Liver (tissue), 9 donors: ENCODE data around the gene TACR3. TPM values are rescaled to one million over a fixed set of nuclear protein-coding genes. Genes with fewer than 3 reads are reported as not detected.

Experiments
- DNase-seq: peaks from one replicate; pipeline ENCODE4 v3.0.0-alpha.2; 2017; ENCODE audit warnings: low spot score
- H3K27ac ChIP-seq, 2 donors: one replicate each; pipeline ENCODE4 v1.7.0; 2013; ENCODE audit warnings: inconsistent platforms in 2 of 2, low read length in 2 of 2, control low read depth in 1 of 2, low read depth in 1 of 2, mild to moderate bottlenecking in 1 of 2
- H3K27me3 ChIP-seq, 4 donors: one replicate each; pipeline versions ENCODE4 v1.6.1 to v1.7.0; 2013; ENCODE audit warnings: low read length in 3 of 4, inconsistent platforms in 1 of 4, mild to moderate bottlenecking in 1 of 4, moderate library complexity in 1 of 4; ENCODE audit not compliant: control insufficient read depth in 4 of 4, insufficient read depth in 4 of 4
- H3K36me3 ChIP-seq, 4 donors: one replicate each; pipeline versions ENCODE4 v1.6.1 to v1.7.0; 2013; ENCODE audit warnings: low read length in 3 of 4, mild to moderate bottlenecking in 3 of 4, low read depth in 1 of 4, moderate library complexity in 1 of 4; ENCODE audit not compliant: control insufficient read depth in 4 of 4, insufficient read depth in 3 of 4
- H3K4me1 ChIP-seq, 4 donors: one replicate each; pipeline versions ENCODE4 v1.6.1 to v1.7.0; 2013; ENCODE audit warnings: low read length in 3 of 4, mild to moderate bottlenecking in 3 of 4, moderate library complexity in 1 of 4; ENCODE audit not compliant: control insufficient read depth in 4 of 4, insufficient read depth in 4 of 4
- H3K4me3 ChIP-seq, 3 donors: one replicate each; pipeline versions ENCODE4 v1.6.1 to v1.7.0; 2013; ENCODE audit warnings: low read length in 3 of 3, control low read depth in 1 of 3, low read depth in 1 of 3, mild to moderate bottlenecking in 1 of 3
- H3K9ac ChIP-seq, 2 donors: one replicate each; pipeline ENCODE4 v1.7.0; 2013; ENCODE audit warnings: low read length in 2 of 2, mild to moderate bottlenecking in 2 of 2, moderate library complexity in 2 of 2, control low read depth in 1 of 2, low read depth in 1 of 2
- H3K9me3 ChIP-seq, 4 donors: one replicate each; pipeline versions ENCODE4 v1.6.1 to v1.7.0; 2013; ENCODE audit warnings: low read length in 3 of 4; ENCODE audit not compliant: control insufficient read depth in 4 of 4
- ATF3 ChIP-seq: IDR thresholded peaks from 2 replicates; pipeline ENCODE4 v1.6.1; 2016; ENCODE audit warnings: antibody characterized with exemption
- FOXA1 ChIP-seq: IDR thresholded peaks from 2 replicates; pipeline ENCODE4 v1.6.1; 2016; ENCODE audit warnings: antibody characterized with exemption
- FOXA2 ChIP-seq: IDR thresholded peaks from 2 replicates; pipeline ENCODE4 v1.6.1; 2016; ENCODE audit warnings: antibody characterized with exemption
- GABPA ChIP-seq, 2 donors: IDR thresholded peaks in 1 of 2; conservative IDR thresholded peaks in 1 of 2; 2 replicates each; pipeline ENCODE4 v1.6.1; 2016; ENCODE audit warnings: antibody characterized with exemption in 2 of 2, mild to moderate bottlenecking in 1 of 2, moderate library complexity in 1 of 2
- HNF4A ChIP-seq, 2 donors: conservative IDR thresholded peaks; 2 replicates each; pipeline ENCODE4 v1.6.1; 2016; ENCODE audit warnings: antibody characterized with exemption in 2 of 2, mild to moderate bottlenecking in 2 of 2
- HNF4G ChIP-seq: IDR thresholded peaks from 2 replicates; pipeline ENCODE4 v1.6.1; 2016; ENCODE audit warnings: antibody characterized with exemption
- JUND ChIP-seq, 2 donors: IDR thresholded peaks; 2 replicates each; pipeline ENCODE4 v1.6.1; 2016; ENCODE audit warnings: antibody characterized with exemption in 2 of 2
- NR2F2 ChIP-seq: IDR thresholded peaks from 2 replicates; pipeline ENCODE4 v1.6.1; 2016; ENCODE audit warnings: antibody characterized with exemption
- RAD21 ChIP-seq, 2 donors: IDR thresholded peaks; 2 replicates each; pipeline ENCODE4 v1.6.1; 2016; ENCODE audit warnings: antibody characterized with exemption in 2 of 2, mild to moderate bottlenecking in 2 of 2
- RXRA ChIP-seq, 2 donors: IDR thresholded peaks; 2 replicates each; pipeline ENCODE4 v1.6.1; 2017 to 2018; ENCODE audit warnings: antibody characterized with exemption in 2 of 2, mild to moderate bottlenecking in 1 of 2
- TAF1 ChIP-seq: conservative IDR thresholded peaks from 2 replicates; pipeline ENCODE4 v1.6.1; 2016; ENCODE audit warnings: antibody characterized with exemption, mild to moderate bottlenecking
- YY1 ChIP-seq: IDR thresholded peaks from 2 replicates; pipeline ENCODE4 v1.6.1; 2016; ENCODE audit warnings: antibody characterized with exemption, mild to moderate bottlenecking
- ZBTB33 ChIP-seq: IDR thresholded peaks from 2 replicates; pipeline ENCODE4 v1.6.1; 2016; ENCODE audit warnings: antibody characterized with exemption
- WGBS: extraction: QIAGEN DNeasy Blood & Tissue Kit; methylation state at CpG from one replicate; pipeline ENCODE4 v1.1.7; 2013; 5-methylcytosine and 5-hydroxymethylcytosine counted together
- polyA plus RNA-seq, 2 donors: library from polyadenylated mRNA; stranded (reverse) in 1 of 2; unstranded in 1 of 2; fragments of 200-250 nt in 1 of 2; fragments of >200 nt in 1 of 2; fragmentation: Nextera tagmentation in 1 of 2; extraction: Ambion mirVana in 1 of 2; gene quantifications; one replicate each; pipeline versions ENCODE4 v1.2.1 to v1.2.3, GENCODE V29; 2013 to 2015
- total RNA-seq, 2 donors: library from RNA; depleted of rRNA; stranded (reverse); fragments of >200 nt; gene quantifications; one replicate each; pipeline ENCODE4 v1.2.3, GENCODE V29; 2014
- TF ChIP-seq, protein P1 (sequence below): fragments of 150-350 bp; IDR thresholded peaks from 2 replicates; pipeline ENCODE4 v1.5.1; 2017; ENCODE audit warnings: improper control_type of control experiment, low read depth, low read length; ENCODE audit not compliant: missing input control
- TF ChIP-seq, protein P2 (sequence below): IDR thresholded peaks from 2 replicates; pipeline ENCODE4 v1.6.1; 2016; ENCODE audit warnings: antibody characterized with exemption
- TF ChIP-seq, protein P3 (sequence below): IDR thresholded peaks from 2 replicates; pipeline ENCODE4 v1.6.1; 2016; ENCODE audit warnings: antibody characterized with exemption, mild to moderate bottlenecking
- donor health status: healthy.
- donor health status: healthy.
- donor health status: healthy.
- donor health status: healthy.
- donor health status: healthy.

The TACR3 gene
- total and polyA plus RNA-seq, 4 donors: not detected

GRCh38 chr4:103692615-103693014 is 27.2 kb downstream of the TACR3 start:
- Histone ChIP-seq H3K4me3 (no peak overlapping the region), H3K36me3 (no peaks in the 10 kb centered on the region), H3K27me3 (no peaks in the 10 kb centered on the region), H3K9me3 (no peaks in the 10 kb centered on the region), H3K9ac (no peak overlapping the region), H3K4me1 (no peaks in the 10 kb centered on the region), H3K27ac (no peak overlapping the region)
- DNase-seq: no peak
- TF ChIP-seq ZBTB33: no peak
- no peak for TF ChIP-seq JUND (IDR thresholded peaks at IDR 0.05)
- TF ChIP-seq HNF4G: no peak
- TF ChIP-seq, protein P1, sequence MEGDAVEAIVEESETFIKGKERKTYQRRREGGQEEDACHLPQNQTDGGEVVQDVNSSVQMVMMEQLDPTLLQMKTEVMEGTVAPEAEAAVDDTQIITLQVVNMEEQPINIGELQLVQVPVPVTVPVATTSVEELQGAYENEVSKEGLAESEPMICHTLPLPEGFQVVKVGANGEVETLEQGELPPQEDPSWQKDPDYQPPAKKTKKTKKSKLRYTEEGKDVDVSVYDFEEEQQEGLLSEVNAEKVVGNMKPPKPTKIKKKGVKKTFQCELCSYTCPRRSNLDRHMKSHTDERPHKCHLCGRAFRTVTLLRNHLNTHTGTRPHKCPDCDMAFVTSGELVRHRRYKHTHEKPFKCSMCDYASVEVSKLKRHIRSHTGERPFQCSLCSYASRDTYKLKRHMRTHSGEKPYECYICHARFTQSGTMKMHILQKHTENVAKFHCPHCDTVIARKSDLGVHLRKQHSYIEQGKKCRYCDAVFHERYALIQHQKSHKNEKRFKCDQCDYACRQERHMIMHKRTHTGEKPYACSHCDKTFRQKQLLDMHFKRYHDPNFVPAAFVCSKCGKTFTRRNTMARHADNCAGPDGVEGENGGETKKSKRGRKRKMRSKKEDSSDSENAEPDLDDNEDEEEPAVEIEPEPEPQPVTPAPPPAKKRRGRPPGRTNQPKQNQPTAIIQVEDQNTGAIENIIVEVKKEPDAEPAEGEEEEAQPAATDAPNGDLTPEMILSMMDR: no peak
- no peak for TF ChIP-seq FOXA2
- no peak for TF ChIP-seq GABPA (IDR thresholded peaks at IDR 0.05 in 1 of 2, conservative IDR thresholded peaks at IDR 0.05 in 1 of 2)
- TF ChIP-seq NR2F2: no peak
- no peak for TF ChIP-seq RXRA (IDR thresholded peaks at IDR 0.05)
- TF ChIP-seq, protein P2, sequence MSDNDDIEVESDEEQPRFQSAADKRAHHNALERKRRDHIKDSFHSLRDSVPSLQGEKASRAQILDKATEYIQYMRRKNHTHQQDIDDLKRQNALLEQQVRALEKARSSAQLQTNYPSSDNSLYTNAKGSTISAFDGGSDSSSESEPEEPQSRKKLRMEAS: no peak
- no peak for TF ChIP-seq FOXA1
- TF ChIP-seq YY1: no peak
- no peak for TF ChIP-seq TAF1

DNA sequence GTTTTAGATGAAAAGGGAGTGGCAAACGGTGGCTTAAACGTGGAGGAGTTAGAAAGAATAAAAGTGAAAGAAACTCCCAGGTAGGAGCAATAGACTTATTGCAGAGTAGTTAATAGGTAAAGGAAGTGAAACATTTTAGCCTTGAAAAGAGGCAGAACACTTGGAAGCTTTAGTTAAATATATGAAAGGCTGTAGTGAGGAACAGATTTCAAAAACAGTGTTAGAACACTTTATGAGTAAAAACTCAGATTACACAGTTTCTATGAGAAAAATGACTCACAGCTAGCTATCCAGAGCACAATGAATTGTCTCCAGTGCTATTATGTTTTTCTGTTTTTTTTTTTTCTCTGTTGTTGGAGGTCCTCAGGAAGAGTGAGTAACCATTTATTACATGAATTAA is 45.8 kb downstream of the TACR3 start:
- Histone ChIP-seq H3K9ac (no peak overlapping the region), H3K4me1 (no peaks in the 10 kb centered on the region), H3K9me3 (no peaks in the 10 kb centered on the region), H3K27ac (no peak overlapping the region), H3K27me3 (no peaks in the 10 kb centered on the region), H3K4me3 (no peak overlapping the region), H3K36me3 (no peaks in the 10 kb centered on the region)
- WGBS: 70% methylated on average over 2 of the region's 2 CpGs
- TF ChIP-seq FOXA2 (no peak), ATF3 (no peak), RAD21 (IDR thresholded peaks at IDR 0.05) (no peak), YY1 (no peak), HNF4A (conservative IDR thresholded peaks at IDR 0.05) (no peak), NR2F2 (no peak), TAF1 (no peak), JUND (IDR thresholded peaks at IDR 0.05) (no peak), ZBTB33 (no peak), HNF4G (no peak), GABPA (IDR thresholded peaks at IDR 0.05 in 1 of 2, conservative IDR thresholded peaks at IDR 0.05 in 1 of 2) (no peak)
- TF ChIP-seq, protein P2: no peak
- TF ChIP-seq, protein P1: no peak
- TF ChIP-seq, protein P3, sequence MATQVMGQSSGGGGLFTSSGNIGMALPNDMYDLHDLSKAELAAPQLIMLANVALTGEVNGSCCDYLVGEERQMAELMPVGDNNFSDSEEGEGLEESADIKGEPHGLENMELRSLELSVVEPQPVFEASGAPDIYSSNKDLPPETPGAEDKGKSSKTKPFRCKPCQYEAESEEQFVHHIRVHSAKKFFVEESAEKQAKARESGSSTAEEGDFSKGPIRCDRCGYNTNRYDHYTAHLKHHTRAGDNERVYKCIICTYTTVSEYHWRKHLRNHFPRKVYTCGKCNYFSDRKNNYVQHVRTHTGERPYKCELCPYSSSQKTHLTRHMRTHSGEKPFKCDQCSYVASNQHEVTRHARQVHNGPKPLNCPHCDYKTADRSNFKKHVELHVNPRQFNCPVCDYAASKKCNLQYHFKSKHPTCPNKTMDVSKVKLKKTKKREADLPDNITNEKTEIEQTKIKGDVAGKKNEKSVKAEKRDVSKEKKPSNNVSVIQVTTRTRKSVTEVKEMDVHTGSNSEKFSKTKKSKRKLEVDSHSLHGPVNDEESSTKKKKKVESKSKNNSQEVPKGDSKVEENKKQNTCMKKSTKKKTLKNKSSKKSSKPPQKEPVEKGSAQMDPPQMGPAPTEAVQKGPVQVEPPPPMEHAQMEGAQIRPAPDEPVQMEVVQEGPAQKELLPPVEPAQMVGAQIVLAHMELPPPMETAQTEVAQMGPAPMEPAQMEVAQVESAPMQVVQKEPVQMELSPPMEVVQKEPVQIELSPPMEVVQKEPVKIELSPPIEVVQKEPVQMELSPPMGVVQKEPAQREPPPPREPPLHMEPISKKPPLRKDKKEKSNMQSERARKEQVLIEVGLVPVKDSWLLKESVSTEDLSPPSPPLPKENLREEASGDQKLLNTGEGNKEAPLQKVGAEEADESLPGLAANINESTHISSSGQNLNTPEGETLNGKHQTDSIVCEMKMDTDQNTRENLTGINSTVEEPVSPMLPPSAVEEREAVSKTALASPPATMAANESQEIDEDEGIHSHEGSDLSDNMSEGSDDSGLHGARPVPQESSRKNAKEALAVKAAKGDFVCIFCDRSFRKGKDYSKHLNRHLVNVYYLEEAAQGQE: no peak
- DNase-seq: no peak
